Calu3 (cell line): ENCODE measurements around the gene RHEBL1. TPM values are rescaled to one million over a fixed set of nuclear protein-coding genes. Genes with fewer than 3 reads are reported as not detected.

ENCODE experiments used
- BruUV-seq: library from RNA; stranded (reverse); fragments of 400-500 nt; replicated peaks from 2 replicates; lab custom pipeline; 2021; lab: Mats Ljungman, UMichigan
- CTCF ChIA-PET: fragments of 300-600 bp; sonication (Branson Sonifier 250); formaldehyde crosslinking; loops from one replicate; lab custom pipeline; 2022; ENCODE audit warnings: antibody characterized with exemption; lab: Charles Lee
- DNase-seq: peaks from one replicate; pipeline ENCODE4 v3.0.0; 2022
- H3K27ac Mint-ChIP-seq: one replicate; pipeline ENCODE4 v1.8.0; 2022; ENCODE audit warnings: mixed read lengths; ENCODE audit not compliant: unreplicated experiment
- H3K27me3 Mint-ChIP-seq: one replicate; pipeline ENCODE4 v1.8.0; 2022; ENCODE audit warnings: mixed read lengths; ENCODE audit not compliant: unreplicated experiment
- H3K36me3 Mint-ChIP-seq: one replicate; pipeline ENCODE4 v1.8.0; 2022; ENCODE audit warnings: mild to moderate bottlenecking, moderate library complexity, mixed read lengths; ENCODE audit not compliant: insufficient read depth, unreplicated experiment
- H3K4me1 Mint-ChIP-seq: one replicate; pipeline ENCODE4 v1.8.0; 2022; ENCODE audit warnings: mild to moderate bottlenecking, low read depth, mixed read lengths; ENCODE audit not compliant: unreplicated experiment
- H3K4me3 Mint-ChIP-seq: one replicate; pipeline ENCODE4 v1.8.0; 2022; ENCODE audit warnings: mild to moderate bottlenecking, low read depth, moderate library complexity, mixed read lengths; ENCODE audit not compliant: unreplicated experiment
- H3K9me3 Mint-ChIP-seq: one replicate; pipeline ENCODE4 v1.8.0; 2022; ENCODE audit warnings: low read depth, mixed read lengths; ENCODE audit not compliant: unreplicated experiment
- intact Hi-C: fragments of 100-400 bp; cut with micrococcal nuclease; formaldehyde crosslinking; loops from one replicate; pipeline ENCODE4 v1.10.0; 2022; ENCODE audit not compliant: unreplicated experiment
- total RNA-seq: library from RNA; stranded (reverse); gene quantifications from 2 replicates; pipeline ENCODE4 v1.2.3, GENCODE V29; 2022
- TF ChIP-seq, protein P1 (sequence below): fragments of 200-600 bp; IDR thresholded peaks from one replicate; pipeline ENCODE4 v1.8.0; 2022; ENCODE audit warnings: antibody characterized with exemption; ENCODE audit not compliant: unreplicated experiment

Gene RHEBL1
- total RNA-seq, 1 experiment from 2014 or later = 2.0 TPM

DNA sequence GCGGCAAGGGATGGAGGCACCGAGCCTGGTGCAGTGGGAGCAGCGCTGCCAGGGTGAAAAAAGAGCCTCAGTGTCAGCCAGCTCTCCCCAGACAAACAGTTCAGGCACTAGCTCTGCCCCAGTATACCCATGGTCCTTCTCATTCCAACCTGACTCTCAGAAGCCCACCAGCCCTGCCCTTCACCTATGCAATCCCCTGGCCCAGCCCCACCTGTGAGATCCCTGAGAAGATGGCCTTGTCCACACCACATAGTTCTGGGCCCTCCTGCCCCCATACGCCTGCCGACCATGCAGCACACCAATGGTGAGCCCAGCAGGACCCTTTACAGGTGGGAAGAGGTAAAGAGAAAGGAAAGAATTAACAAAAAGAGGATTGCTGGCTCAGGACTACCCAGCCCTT is 15.7 kb downstream of the RHEBL1 start:
- Mint-ChIP-seq H3K36me3 (peaks cover 44% of the 10 kb centered on the region), H3K4me3 (no peak overlapping the region), H3K27me3 (no peaks in the 10 kb centered on the region), H3K4me1 (peaks cover 23% of the 10 kb centered on the region), H3K27ac (no peak overlapping the region), H3K9me3 (no peaks in the 10 kb centered on the region)
- TF ChIP-seq, protein P1, sequence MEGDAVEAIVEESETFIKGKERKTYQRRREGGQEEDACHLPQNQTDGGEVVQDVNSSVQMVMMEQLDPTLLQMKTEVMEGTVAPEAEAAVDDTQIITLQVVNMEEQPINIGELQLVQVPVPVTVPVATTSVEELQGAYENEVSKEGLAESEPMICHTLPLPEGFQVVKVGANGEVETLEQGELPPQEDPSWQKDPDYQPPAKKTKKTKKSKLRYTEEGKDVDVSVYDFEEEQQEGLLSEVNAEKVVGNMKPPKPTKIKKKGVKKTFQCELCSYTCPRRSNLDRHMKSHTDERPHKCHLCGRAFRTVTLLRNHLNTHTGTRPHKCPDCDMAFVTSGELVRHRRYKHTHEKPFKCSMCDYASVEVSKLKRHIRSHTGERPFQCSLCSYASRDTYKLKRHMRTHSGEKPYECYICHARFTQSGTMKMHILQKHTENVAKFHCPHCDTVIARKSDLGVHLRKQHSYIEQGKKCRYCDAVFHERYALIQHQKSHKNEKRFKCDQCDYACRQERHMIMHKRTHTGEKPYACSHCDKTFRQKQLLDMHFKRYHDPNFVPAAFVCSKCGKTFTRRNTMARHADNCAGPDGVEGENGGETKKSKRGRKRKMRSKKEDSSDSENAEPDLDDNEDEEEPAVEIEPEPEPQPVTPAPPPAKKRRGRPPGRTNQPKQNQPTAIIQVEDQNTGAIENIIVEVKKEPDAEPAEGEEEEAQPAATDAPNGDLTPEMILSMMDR = no peak
- no peak for DNase-seq
- intact Hi-C loops = no loop called here
- CTCF ChIA-PET = no interaction called here
- BruUV-seq = no TSS peak

DNA sequence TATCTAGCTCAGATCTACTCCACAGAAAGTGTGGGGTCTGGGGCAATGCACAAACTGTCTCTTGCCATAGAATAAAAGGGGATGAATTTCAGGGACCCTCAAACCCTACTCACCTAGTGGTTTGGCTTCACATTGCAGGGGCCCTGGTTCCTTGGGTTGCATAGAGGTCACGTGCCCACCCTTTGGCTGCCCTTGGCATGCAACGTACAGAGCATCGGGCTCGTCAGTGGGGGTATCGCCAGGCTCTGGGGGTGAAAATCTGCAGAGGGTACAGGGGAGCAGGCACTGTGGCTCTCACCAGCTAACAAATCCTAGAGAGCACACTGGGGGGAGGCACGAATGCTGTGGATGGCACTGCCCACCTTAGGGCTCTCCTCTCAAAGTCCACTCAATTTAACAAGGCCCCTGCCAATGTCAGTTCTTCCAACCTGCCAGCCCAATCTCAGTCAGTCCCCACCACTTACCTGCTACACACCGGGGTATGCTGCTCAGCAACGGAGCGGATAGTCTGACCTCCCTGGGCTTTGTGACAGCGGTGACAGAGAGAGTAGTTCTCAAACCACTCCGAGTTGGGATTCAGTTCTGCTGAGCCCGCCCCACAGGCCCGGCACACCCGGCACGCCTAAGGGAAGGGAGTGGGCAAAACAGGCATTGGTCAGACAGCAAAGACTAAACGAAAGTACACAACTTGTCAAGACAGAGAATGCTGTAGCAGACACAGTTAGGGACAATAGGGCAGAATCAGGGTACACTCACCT is 17.1 kb downstream of the RHEBL1 start:
- Mint-ChIP-seq H3K36me3 (peaks cover 30% of the 10 kb centered on the region), H3K4me3 (no peak overlapping the region), H3K9me3 (no peaks in the 10 kb centered on the region), H3K4me1 (peaks cover 23% of the 10 kb centered on the region), H3K27me3 (no peaks in the 10 kb centered on the region), H3K27ac (no peak overlapping the region)
- BruUV-seq = TSS peak; percentile 3
- DNase-seq = no peak
- CTCF ChIA-PET = no interaction called here
- TF ChIP-seq, protein P1 = no peak
- intact Hi-C loops = no loop called here

DNA sequence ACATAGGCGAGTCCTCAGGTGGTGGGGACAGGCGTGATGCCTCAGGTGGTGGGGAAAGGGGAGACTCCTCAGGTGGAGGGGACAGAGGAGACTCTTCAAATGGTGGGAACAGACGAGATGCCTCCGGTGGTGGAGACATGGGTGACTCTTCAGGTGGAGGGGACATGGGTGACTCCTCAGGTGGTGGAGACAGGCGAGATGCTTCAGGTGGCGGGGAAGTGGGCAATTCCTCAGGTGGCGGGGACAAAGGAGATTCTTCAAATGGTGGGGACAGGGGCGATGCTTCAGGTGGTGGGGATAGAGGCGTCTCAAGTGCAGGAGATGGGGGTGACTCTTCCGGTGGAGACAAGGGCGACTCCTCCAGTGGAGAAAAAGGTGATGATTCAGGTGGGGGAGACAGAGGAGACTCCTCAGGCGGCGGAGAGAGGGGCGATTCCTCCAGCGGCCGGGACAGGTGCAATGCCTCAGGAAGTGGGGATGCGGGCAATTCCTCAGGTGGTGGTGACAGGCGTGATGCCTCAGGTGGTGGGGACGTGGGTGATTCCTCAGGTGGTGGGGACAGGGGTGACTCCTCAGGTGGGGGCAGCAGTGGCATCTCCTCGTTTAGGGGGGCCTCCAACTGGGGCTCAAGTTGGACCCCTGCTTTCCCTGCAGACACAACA is 17.9 kb downstream of the RHEBL1 start:
- Mint-ChIP-seq H3K27me3 (no peaks in the 10 kb centered on the region), H3K4me1 (peaks cover 16% of the 10 kb centered on the region), H3K27ac (no peak overlapping the region), H3K4me3 (no peak overlapping the region), H3K36me3 (peaks cover 31% of the 10 kb centered on the region), H3K9me3 (no peaks in the 10 kb centered on the region)
- BruUV-seq = no TSS peak
- CTCF ChIA-PET = no interaction called here
- intact Hi-C loops = no loop called here
- no peak for DNase-seq
- TF ChIP-seq, protein P1 = no peak

DNA sequence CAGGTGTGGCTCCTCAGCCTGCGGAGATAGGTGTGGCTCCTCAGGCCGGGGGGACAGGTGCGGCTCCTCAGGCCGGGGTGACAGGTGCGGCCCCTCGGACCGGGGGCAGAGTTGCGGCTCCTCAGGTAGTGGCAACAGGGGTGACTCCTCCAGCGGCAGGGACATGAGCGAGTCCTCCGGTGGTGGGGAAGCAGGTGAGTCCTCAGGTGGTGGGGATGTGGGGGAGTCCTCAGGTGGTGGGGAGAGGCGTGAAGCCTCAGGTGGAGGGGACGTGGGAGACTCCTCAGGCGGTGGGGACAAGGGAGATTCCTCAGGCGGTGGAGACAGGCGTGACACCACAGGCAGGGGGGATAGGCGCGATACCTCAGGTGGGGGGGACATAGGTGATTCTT is 18.4 kb downstream of the RHEBL1 start:
- peaks cover 11% of the 10 kb centered on the region for H3K4me1 Mint-ChIP-seq
- intact Hi-C loops = no loop called here
- H3K27ac Mint-ChIP-seq = no peak overlapping the region
- H3K36me3 Mint-ChIP-seq = peaks cover 31% of the 10 kb centered on the region
- no peaks in the 10 kb centered on the region for H3K9me3 Mint-ChIP-seq
- no peak overlapping the region for H3K4me3 Mint-ChIP-seq
- DNase-seq = no peak
- no TSS peak for BruUV-seq
- TF ChIP-seq, protein P1 = no peak
- CTCF ChIA-PET = no interaction called here
- no peaks in the 10 kb centered on the region for H3K27me3 Mint-ChIP-seq
